Panc1 (cell line): ENCODE data around the gene C14orf132. TPM values are rescaled to one million over a fixed set of nuclear protein-coding genes. Genes with fewer than 3 reads are reported as not detected.

ENCODE experiments used
- ATAC-seq: fragments of 200-7000 bp; cut with Tn5 transposase; 2 replicates; pipeline ENCODE4 v1.9.1; 2020; ENCODE audit warnings: mild to moderate bottlenecking, moderate library complexity
- BruUV-seq: library from RNA; stranded (reverse); fragments of 400-500 nt; replicated peaks from 2 replicates; lab custom pipeline; 2021; lab: Mats Ljungman, UMichigan
- CTCF ChIA-PET: fragments of 300-600 bp; sonication (Branson Sonifier 250); formaldehyde crosslinking; loops from one replicate; lab custom pipeline; 2022; ENCODE audit warnings: antibody characterized with exemption; lab: Charles Lee
- POLR2A ChIA-PET: fragments of 300-600 bp; sonication (Branson Sonifier 250); formaldehyde crosslinking; loops from one replicate; lab custom pipeline; 2022; ENCODE audit warnings: antibody characterized with exemption; lab: Charles Lee
- DNase-seq: peaks from one replicate; pipeline ENCODE4 v3.0.0-alpha.2; 2010; ENCODE audit warnings: low read depth, low spot score
- H3K27ac ChIP-seq: 2 replicates; pipeline ENCODE4 v1.5.1; 2011; ENCODE audit warnings: mild to moderate bottlenecking, low read length, inconsistent platforms
- H3K27me3 ChIP-seq: fragments of 200-500 bp; sonication (Bioruptor generic); 2 replicates; pipeline ENCODE4 v1.6.0; 2014; ENCODE audit warnings: low read length, inconsistent platforms; ENCODE audit not compliant: control insufficient read depth, insufficient read depth
- H3K36me3 ChIP-seq: fragments of 200-500 bp; sonication (Bioruptor generic); 2 replicates; pipeline ENCODE4 v1.5.1; 2014; ENCODE audit warnings: inconsistent platforms, mild to moderate bottlenecking, low read length, moderate library complexity; ENCODE audit not compliant: control insufficient read depth, insufficient read depth
- H3K4me1 ChIP-seq: 2 replicates; pipeline ENCODE4 v1.5.1; 2011; ENCODE audit warnings: inconsistent platforms, mild to moderate bottlenecking, low read length, moderate library complexity; ENCODE audit not compliant: control insufficient read depth, insufficient read depth
- H3K4me3 ChIP-seq, 2 experiments: 2 replicates each; pipeline ENCODE4 v1.5.1; 2011 to 2012; ENCODE audit warnings: low read depth in 2 of 2, low read length in 2 of 2, mild to moderate bottlenecking in 2 of 2, inconsistent platforms in 1 of 2, moderate library complexity in 1 of 2
- H3K9me3 ChIP-seq: fragments of 200-500 bp; sonication (Bioruptor generic); 2 replicates; pipeline ENCODE4 v1.5.1; 2014; ENCODE audit warnings: low read depth, mild to moderate bottlenecking, inconsistent platforms, low read length, moderate library complexity; ENCODE audit not compliant: control insufficient read depth, insufficient read depth
- POLR2AphosphoS5 ChIP-seq: IDR thresholded peaks from 2 replicates; pipeline ENCODE4 v1.6.1; 2012; ENCODE audit warnings: mild to moderate bottlenecking, low read depth, low read length, moderate library complexity
- SIN3A ChIP-seq: IDR thresholded peaks from 2 replicates; pipeline ENCODE4 v1.6.1; 2012; ENCODE audit warnings: low read depth, mild to moderate bottlenecking, low read length, moderate library complexity, borderline replicate concordance; ENCODE audit not compliant: insufficient read depth
- TCF7L2 ChIP-seq: IDR thresholded peaks from 2 replicates; pipeline ENCODE4 v1.6.1; 2011; ENCODE audit warnings: mild to moderate bottlenecking, low read depth, low read length, inconsistent platforms
- in situ Hi-C: cut with HindIII; loops from 2 replicates; pipeline ENCODE4 v1.10.0; 2016; ENCODE audit warnings: low sequenced_read_pairs, low pct_unique_long_range_greater_than_20kb
- intact Hi-C: fragments of 100-400 bp; cut with micrococcal nuclease; formaldehyde crosslinking; loops from one replicate; pipeline ENCODE4 v1.10.0; 2022; ENCODE audit not compliant: unreplicated experiment
- total RNA-seq: library from RNA; stranded (reverse); gene quantifications from one replicate; pipeline ENCODE4 v1.2.1, GENCODE V29; 2021; ENCODE audit not compliant: unreplicated experiment
- TF ChIP-seq, protein P1 (sequence below): fragments of 450-650 bp; IDR thresholded peaks from 2 replicates; pipeline ENCODE4 v1.5.1; 2017; ENCODE audit warnings: mild to moderate bottlenecking
- TF ChIP-seq, protein P2 (sequence below), 2 experiments: IDR thresholded peaks; 2 replicates each; pipeline ENCODE4 v1.6.1; 2011 to 2012; ENCODE audit warnings: low read depth in 2 of 2, control low read depth in 1 of 2, low read length in 1 of 2, mild to moderate bottlenecking in 1 of 2, moderate library complexity in 1 of 2; ENCODE audit not compliant: insufficient read depth in 1 of 2

The C14orf132 gene
- total RNA-seq, 1 experiment from 2014 or later = 23.0 TPM

DNA sequence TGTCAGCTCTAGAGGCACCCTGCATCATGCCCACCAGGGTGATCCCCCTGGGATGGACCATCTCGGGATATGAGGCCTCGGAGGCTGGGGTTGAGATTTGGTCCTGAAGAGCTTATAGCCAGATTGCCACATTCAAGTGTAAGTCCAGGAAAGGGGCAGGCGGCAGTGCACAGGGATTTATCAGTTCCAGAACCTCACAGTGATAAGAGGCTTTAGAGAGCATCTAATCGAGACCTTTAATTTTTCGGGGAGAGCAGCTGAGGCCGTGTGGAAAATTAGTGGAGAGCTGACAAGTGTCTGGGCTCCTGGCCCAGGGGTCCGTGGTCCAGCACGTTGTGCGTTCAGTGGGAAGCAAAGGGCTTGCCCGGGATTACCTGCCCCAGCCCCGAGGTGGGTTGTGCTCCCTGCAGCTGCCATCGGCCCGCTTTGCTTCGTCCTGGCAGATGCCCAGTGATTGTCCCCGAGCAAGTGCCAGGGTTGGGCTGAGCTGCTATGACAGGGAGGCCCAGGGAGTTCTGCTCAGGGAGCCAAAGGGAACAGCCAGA is 52.1 kb downstream of the C14orf132 start:
- DNase-seq (no peak), ATAC-seq (no peak)
- H3K27ac ChIP-seq = no peak overlapping the region
- no peaks in the 10 kb centered on the region for H3K9me3 ChIP-seq
- in situ Hi-C loops (no loop called here), intact Hi-C loops (no loop called here)
- no peaks in the 10 kb centered on the region for H3K36me3 ChIP-seq
- CTCF ChIA-PET = no interaction called here
- peaks cover 10% of the 10 kb centered on the region for H3K4me1 ChIP-seq
- H3K4me3 ChIP-seq = no peak overlapping the region
- TF ChIP-seq, protein P1, sequence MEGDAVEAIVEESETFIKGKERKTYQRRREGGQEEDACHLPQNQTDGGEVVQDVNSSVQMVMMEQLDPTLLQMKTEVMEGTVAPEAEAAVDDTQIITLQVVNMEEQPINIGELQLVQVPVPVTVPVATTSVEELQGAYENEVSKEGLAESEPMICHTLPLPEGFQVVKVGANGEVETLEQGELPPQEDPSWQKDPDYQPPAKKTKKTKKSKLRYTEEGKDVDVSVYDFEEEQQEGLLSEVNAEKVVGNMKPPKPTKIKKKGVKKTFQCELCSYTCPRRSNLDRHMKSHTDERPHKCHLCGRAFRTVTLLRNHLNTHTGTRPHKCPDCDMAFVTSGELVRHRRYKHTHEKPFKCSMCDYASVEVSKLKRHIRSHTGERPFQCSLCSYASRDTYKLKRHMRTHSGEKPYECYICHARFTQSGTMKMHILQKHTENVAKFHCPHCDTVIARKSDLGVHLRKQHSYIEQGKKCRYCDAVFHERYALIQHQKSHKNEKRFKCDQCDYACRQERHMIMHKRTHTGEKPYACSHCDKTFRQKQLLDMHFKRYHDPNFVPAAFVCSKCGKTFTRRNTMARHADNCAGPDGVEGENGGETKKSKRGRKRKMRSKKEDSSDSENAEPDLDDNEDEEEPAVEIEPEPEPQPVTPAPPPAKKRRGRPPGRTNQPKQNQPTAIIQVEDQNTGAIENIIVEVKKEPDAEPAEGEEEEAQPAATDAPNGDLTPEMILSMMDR = no peak
- no peak for TF ChIP-seq POLR2AphosphoS5
- TF ChIP-seq, protein P2, sequence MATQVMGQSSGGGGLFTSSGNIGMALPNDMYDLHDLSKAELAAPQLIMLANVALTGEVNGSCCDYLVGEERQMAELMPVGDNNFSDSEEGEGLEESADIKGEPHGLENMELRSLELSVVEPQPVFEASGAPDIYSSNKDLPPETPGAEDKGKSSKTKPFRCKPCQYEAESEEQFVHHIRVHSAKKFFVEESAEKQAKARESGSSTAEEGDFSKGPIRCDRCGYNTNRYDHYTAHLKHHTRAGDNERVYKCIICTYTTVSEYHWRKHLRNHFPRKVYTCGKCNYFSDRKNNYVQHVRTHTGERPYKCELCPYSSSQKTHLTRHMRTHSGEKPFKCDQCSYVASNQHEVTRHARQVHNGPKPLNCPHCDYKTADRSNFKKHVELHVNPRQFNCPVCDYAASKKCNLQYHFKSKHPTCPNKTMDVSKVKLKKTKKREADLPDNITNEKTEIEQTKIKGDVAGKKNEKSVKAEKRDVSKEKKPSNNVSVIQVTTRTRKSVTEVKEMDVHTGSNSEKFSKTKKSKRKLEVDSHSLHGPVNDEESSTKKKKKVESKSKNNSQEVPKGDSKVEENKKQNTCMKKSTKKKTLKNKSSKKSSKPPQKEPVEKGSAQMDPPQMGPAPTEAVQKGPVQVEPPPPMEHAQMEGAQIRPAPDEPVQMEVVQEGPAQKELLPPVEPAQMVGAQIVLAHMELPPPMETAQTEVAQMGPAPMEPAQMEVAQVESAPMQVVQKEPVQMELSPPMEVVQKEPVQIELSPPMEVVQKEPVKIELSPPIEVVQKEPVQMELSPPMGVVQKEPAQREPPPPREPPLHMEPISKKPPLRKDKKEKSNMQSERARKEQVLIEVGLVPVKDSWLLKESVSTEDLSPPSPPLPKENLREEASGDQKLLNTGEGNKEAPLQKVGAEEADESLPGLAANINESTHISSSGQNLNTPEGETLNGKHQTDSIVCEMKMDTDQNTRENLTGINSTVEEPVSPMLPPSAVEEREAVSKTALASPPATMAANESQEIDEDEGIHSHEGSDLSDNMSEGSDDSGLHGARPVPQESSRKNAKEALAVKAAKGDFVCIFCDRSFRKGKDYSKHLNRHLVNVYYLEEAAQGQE (IDR thresholded peaks at IDR 0.05; ENCODE audit: insufficient read depth in 1 of 2, low read depth in 2 of 2, low read length in 1 of 2) = no peak
- no peak for TF ChIP-seq TCF7L2
- TF ChIP-seq SIN3A = no peak
- POLR2A ChIA-PET = no interaction called here
- BruUV-seq = no TSS peak
- H3K27me3 ChIP-seq = no peaks in the 10 kb centered on the region

DNA sequence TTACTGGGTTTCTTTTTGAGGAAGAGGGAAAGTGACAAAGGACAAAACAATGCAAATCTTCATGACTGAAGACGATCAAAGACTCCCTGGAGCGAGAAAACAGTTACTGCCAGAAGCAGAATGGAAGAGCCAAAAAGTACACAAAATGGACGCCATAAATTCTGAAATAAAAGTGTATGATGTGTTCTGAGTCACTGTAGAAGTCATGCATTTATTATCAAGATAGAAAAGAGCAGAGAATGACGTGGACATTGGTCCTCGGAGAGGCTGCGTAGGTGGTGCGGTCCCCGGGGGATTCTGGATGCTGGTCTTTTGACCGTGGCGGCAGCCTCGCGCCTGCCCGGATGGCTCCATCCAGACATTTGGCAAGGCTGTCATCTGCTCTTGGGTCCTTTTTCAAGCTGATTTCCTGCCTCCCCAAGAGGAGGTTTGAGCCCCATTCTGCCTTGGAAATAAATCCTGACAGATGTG is 52.8 kb downstream of the C14orf132 start:
- intact Hi-C loops = no loop called here

More for the DNA sequence above, 52.8 kb downstream of the C14orf132 start:
- POLR2A ChIA-PET = no interaction called here
- Histone ChIP-seq H3K4me3 (no peak overlapping the region), H3K4me1 (peaks cover 12% of the 10 kb centered on the region), H3K27me3 (no peaks in the 10 kb centered on the region), H3K36me3 (no peaks in the 10 kb centered on the region), H3K27ac (no peak overlapping the region), H3K9me3 (no peaks in the 10 kb centered on the region)
- no peak for ATAC-seq
- TF ChIP-seq, protein P2 (IDR thresholded peaks at IDR 0.05; ENCODE audit: insufficient read depth in 1 of 2, low read depth in 2 of 2, low read length in 1 of 2) = no peak
- TF ChIP-seq TCF7L2 (no peak), POLR2AphosphoS5 (no peak), SIN3A (no peak)
- TF ChIP-seq, protein P1 = no peak
- no peak for DNase-seq
- in situ Hi-C loops = no loop called here
- no TSS peak for BruUV-seq
- CTCF ChIA-PET = no interaction called here
